HT-29 (cell line): ENCODE measurements around the gene AUP1. TPM values are rescaled to one million over a fixed set of nuclear protein-coding genes. Genes with fewer than 3 reads are reported as not detected.

Experiments
- total RNA-seq: library from RNA; depleted of rRNA; stranded (reverse); fragments of >200 nt; shearing (Covaris generic); gene quantifications from 2 replicates; pipeline ENCODE4 v1.2.3, GENCODE V29; 2014; rRNA removed

Gene AUP1
- total RNA-seq, 1 experiment from 2014 or later = 224 TPM

Other genes starting within 250 kb of the AUP1 start
- 0.36 TPM in 1 of 2 replicates, not detected in the other for gene SLC4A5, start 186.3 kb downstream of the AUP1 start, total RNA-seq
- 48.7 and 52.5 TPM in 2 replicates for gene DCTN1, start 149.4 kb downstream of the AUP1 start, total RNA-seq
- gene C2orf81, start 108.1 kb downstream of the AUP1 start, total RNA-seq = 3.2 and 3.9 TPM in 2 replicates
- gene WDR54, start 108.0 kb downstream of the AUP1 start, total RNA-seq = 50.8 and 52.3 TPM in 2 replicates
- 115 and 128 TPM in 2 replicates for gene RTKN, start 87.8 kb downstream of the AUP1 start, total RNA-seq
- 26.0 and 34.6 TPM in 2 replicates for gene INO80B, start 74.6 kb downstream of the AUP1 start, total RNA-seq
- 71.2 and 76.1 TPM in 2 replicates for gene WBP1, start 71.3 kb downstream of the AUP1 start, total RNA-seq
- gene MOGS, start 64.3 kb downstream of the AUP1 start, total RNA-seq = 84.7 and 91.9 TPM in 2 replicates
- 39.4 and 55.2 TPM in 2 replicates for gene MRPL53, start 57.0 kb downstream of the AUP1 start, total RNA-seq
- gene CCDC142, start 46.7 kb downstream of the AUP1 start, total RNA-seq = 26.7 and 31.9 TPM in 2 replicates
- gene TTC31, start 46.6 kb downstream of the AUP1 start, total RNA-seq = 12.8 and 13.4 TPM in 2 replicates
- gene LBX2, start 30.1 kb downstream of the AUP1 start, total RNA-seq = 4.8 and 5.0 TPM in 2 replicates
- gene PCGF1, start 22.0 kb downstream of the AUP1 start, total RNA-seq = 17.2 and 20.1 TPM in 2 replicates
- gene TLX2, start 15.3 kb downstream of the AUP1 start, total RNA-seq = 0.08 TPM in 1 of 2 replicates, not detected in the other
- gene DQX1, start 3.5 kb downstream of the AUP1 start, total RNA-seq = 0.47 and 1.3 TPM in 2 replicates
- 44.7 and 49.2 TPM in 2 replicates for gene HTRA2, start 227 bp upstream of the AUP1 start, total RNA-seq
- gene LOXL3, start 24.2 kb upstream of the AUP1 start, total RNA-seq = 0.74 and 2.2 TPM in 2 replicates
- gene DOK1, start 25.0 kb upstream of the AUP1 start, total RNA-seq = 17.9 and 18.3 TPM in 2 replicates
- gene M1AP, start 118.6 kb upstream of the AUP1 start, total RNA-seq = not detected in 2 replicates
- 0.76 and 2.5 TPM in 2 replicates for gene SEMA4F, start 124.5 kb upstream of the AUP1 start, total RNA-seq